IMR-90 (cell line): Measurements from ENCODE around the gene STARD13. TPM values are rescaled to one million over a fixed set of nuclear protein-coding genes. Genes with fewer than 3 reads are reported as not detected.

Experiments used
- ATAC-seq: fragments of 200-7000 bp; cut with Tn5 transposase; 2 replicates; pipeline ENCODE4 v1.9.1; 2020; ENCODE audit warnings: low read depth, mild to moderate bottlenecking, moderate library complexity
- BruUV-seq: library from RNA; stranded (reverse); fragments of 400-500 nt; replicated peaks from 2 replicates; lab custom pipeline; 2021; lab: Mats Ljungman, UMichigan
- CTCF ChIA-PET: fragments of 300-600 bp; formaldehyde crosslinking; extraction: SDS; loops from one replicate; lab custom pipeline; 2021; ENCODE audit warnings: antibody characterized with exemption; lab: Yijun Ruan, JAX
- POLR2A ChIA-PET: fragments of 300-600 bp; sonication (Branson Sonifier 250); formaldehyde crosslinking; loops from one replicate; lab custom pipeline; 2022; ENCODE audit warnings: antibody characterized with exemption; ENCODE audit not compliant: unreplicated experiment; lab: Charles Lee
- DNase-seq: peaks from one replicate; pipeline ENCODE4 v3.0.0; 2013
- H2AFZ ChIP-seq: replicated peaks from 2 replicates; pipeline ENCODE3; 2013; ENCODE audit warnings: low read length, mild to moderate bottlenecking; ENCODE audit not compliant: poor library complexity
- H2AK5ac ChIP-seq: 2 replicates; pipeline ENCODE4 v1.6.1; 2013; ENCODE audit warnings: low read depth, low read length, inconsistent platforms
- H2AK9ac ChIP-seq: replicated peaks from 2 replicates; pipeline ENCODE3; 2013; ENCODE audit warnings: mild to moderate bottlenecking, low read depth, low read length, moderate library complexity; ENCODE audit not compliant: poor library complexity
- H2BK120ac ChIP-seq: 2 replicates; pipeline ENCODE4 v1.6.1; 2013; ENCODE audit warnings: low read depth, low read length, inconsistent platforms
- H2BK15ac ChIP-seq: 3 replicates; pipeline ENCODE4 v1.6.1; 2013; ENCODE audit warnings: low read depth, low read length, inconsistent platforms
- H2BK20ac ChIP-seq: 2 replicates; pipeline ENCODE4 v1.6.1; 2013; ENCODE audit warnings: low read depth, mild to moderate bottlenecking, inconsistent platforms, low read length, moderate library complexity
- H2BK5ac ChIP-seq: 2 replicates; pipeline ENCODE4 v1.6.1; 2013; ENCODE audit warnings: mild to moderate bottlenecking, low read depth, low read length, inconsistent platforms; ENCODE audit not compliant: poor library complexity, severe bottlenecking
- H3K14ac ChIP-seq: replicated peaks from 2 replicates; pipeline ENCODE4 v1.6.1; 2013; ENCODE audit warnings: low read depth, low read length, inconsistent platforms
- H3K18ac ChIP-seq: 2 replicates; pipeline ENCODE4 v1.6.1; 2013; ENCODE audit warnings: low read depth, low read length, control low read depth
- H3K23ac ChIP-seq: 2 replicates; pipeline ENCODE4 v1.6.1; 2013; ENCODE audit warnings: low read depth, low read length, inconsistent platforms
- H3K27ac ChIP-seq: 2 replicates; pipeline ENCODE4 v1.5.1; 2013; ENCODE audit warnings: mild to moderate bottlenecking, control low read depth, low read length; ENCODE audit not compliant: insufficient read depth
- H3K27me3 ChIP-seq: 2 replicates; pipeline ENCODE4 v1.6.1; 2013; ENCODE audit warnings: low read length; ENCODE audit not compliant: control insufficient read depth, insufficient read depth
- H3K36me3 ChIP-seq: 2 replicates; pipeline ENCODE4 v1.6.1; 2013; ENCODE audit warnings: low read length, mixed read lengths; ENCODE audit not compliant: control insufficient read depth, insufficient read depth
- H3K4ac ChIP-seq: 2 replicates; pipeline ENCODE4 v1.6.1; 2013; ENCODE audit warnings: low read depth, low read length, inconsistent platforms
- H3K4me1 ChIP-seq: 2 replicates; pipeline ENCODE4 v1.6.1; 2013; ENCODE audit warnings: low read length, mixed read lengths; ENCODE audit not compliant: control insufficient read depth, insufficient read depth
- H3K4me2 ChIP-seq: 2 replicates; pipeline ENCODE4 v1.6.1; 2013; ENCODE audit warnings: low read depth, mild to moderate bottlenecking, control low read depth, low read length, moderate library complexity
- H3K4me3 ChIP-seq: 2 replicates; pipeline ENCODE4 v1.5.1; 2013; ENCODE audit warnings: low read depth, mild to moderate bottlenecking, control low read depth, low read length, moderate library complexity; ENCODE audit not compliant: insufficient read depth
- H3K56ac ChIP-seq: 2 replicates; pipeline ENCODE4 v1.6.1; 2013; ENCODE audit warnings: low read length, inconsistent platforms; ENCODE audit not compliant: insufficient read depth; ENCODE audit errors: extremely low read depth
- H3K79me1 ChIP-seq, 2 experiments: 2 replicates each; pipeline ENCODE4 v1.6.1; 2013; ENCODE audit warnings: low read length in 2 of 2, inconsistent platforms in 1 of 2, low read depth in 1 of 2
- H3K9ac ChIP-seq: 2 replicates; pipeline ENCODE4 v1.6.1; 2013; ENCODE audit warnings: low read depth, low read length, control low read depth
- H3K9me1 ChIP-seq: 2 replicates; pipeline ENCODE4 v1.6.1; 2013; ENCODE audit warnings: low read length, inconsistent platforms; ENCODE audit not compliant: insufficient read depth
- H3K9me3 ChIP-seq: 2 replicates; pipeline ENCODE4 v1.6.1; 2013; ENCODE audit warnings: low read length; ENCODE audit not compliant: control insufficient read depth, insufficient read depth
- H4K20me1 ChIP-seq: 2 replicates; pipeline ENCODE4 v1.6.1; 2013; ENCODE audit warnings: low read length, inconsistent platforms; ENCODE audit not compliant: insufficient read depth
- H4K5ac ChIP-seq: 2 replicates; pipeline ENCODE4 v1.6.1; 2013; ENCODE audit warnings: mild to moderate bottlenecking, low read depth, low read length, control low read depth
- H4K8ac ChIP-seq, 2 experiments: 2 replicates each; pipeline ENCODE4 v1.6.1; 2013; ENCODE audit warnings: low read depth in 2 of 2, low read length in 2 of 2, control low read depth in 1 of 2, inconsistent platforms in 1 of 2
- H4K91ac ChIP-seq: 2 replicates; pipeline ENCODE4 v1.6.1; 2013; ENCODE audit warnings: low read depth, low read length, inconsistent platforms; ENCODE audit not compliant: insufficient read depth
- CEBPB ChIP-seq: IDR thresholded peaks from 2 replicates; pipeline ENCODE4 v1.6.1; 2012; ENCODE audit warnings: low read depth, low read length, improper control_type of control experiment
- FOS ChIP-seq: fragments of 150-350 bp; IDR thresholded peaks from 2 replicates; pipeline ENCODE4 v1.6.1; 2016; ENCODE audit warnings: low read depth, low read length
- MAZ ChIP-seq: IDR thresholded peaks from 2 replicates; pipeline ENCODE4 v1.6.1; 2012; ENCODE audit warnings: low read depth, mild to moderate bottlenecking, low read length, improper control_type of control experiment, moderate library complexity, borderline replicate concordance
- RAD21 ChIP-seq: IDR thresholded peaks from 2 replicates; pipeline ENCODE4 v1.6.1; 2012; ENCODE audit warnings: low read length, improper control_type of control experiment
- WGBS, 2 experiments: methylation state at CpG; one replicate each; pipeline versions ENCODE4 v1.1.5 to v1.1.7; 2013; ENCODE audit warnings: missing lambda C conversion rate in 2 of 2; ENCODE audit not compliant: insufficient read length in 1 of 2; ENCODE audit errors: extremely low coverage in 2 of 2; 5-methylcytosine and 5-hydroxymethylcytosine counted together
- dilution Hi-C: fragments of 300-500 bp; cut with HindIII; formaldehyde crosslinking; loops from one replicate; pipeline ENCODE4 v1.14.3; 2018; ENCODE audit warnings: low sequenced_read_pairs; ENCODE audit not compliant: unreplicated experiment
- in situ Hi-C: fragments of 300-500 bp; cut with MboI; formaldehyde crosslinking; loops from 3 replicates; pipeline ENCODE4 v1.14.3; 2019; ENCODE audit warnings: low sequenced_read_pairs, inconsistent platforms, mixed read lengths
- intact Hi-C: fragments of 100-400 bp; cut with micrococcal nuclease; formaldehyde crosslinking; loops from 2 replicates; pipeline ENCODE4 v1.10.0; 2022
- polyA plus RNA-seq, 3 experiments: library from polyadenylated mRNA; depleted of rRNA; stranded (reverse); fragments of >200 nt; gene quantifications; 2 replicates each; pipeline ENCODE4 v1.2.3, GENCODE V29; 2012; ENCODE audit warnings: low replicate concordance in 1 of 3
- total RNA-seq: library from RNA; depleted of rRNA; stranded (reverse); fragments of >200 nt; gene quantifications from 2 replicates; pipeline ENCODE4 v1.2.3, GENCODE V29; 2012

The STARD13 gene
- total and polyA plus RNA-seq, 2 of the 4 experiments (the other 2 are of a cell fraction): 23.6 to 46.6 TPM

- no peak overlapping the region for H2AK5ac ChIP-seq
- H2BK20ac ChIP-seq: no peak overlapping the region
- no CpG with 5 or more reads among the region's 4 CpGs for WGBS, 2 experiments
- POLR2A ChIA-PET: no interaction called here
- H2BK120ac ChIP-seq: no peak overlapping the region
- H4K8ac ChIP-seq: no peak overlapping the region
- no peak overlapping the region for H3K4me2 ChIP-seq
- H3K9me1 ChIP-seq: peaks cover 18% of the 10 kb centered on the region
- no peak overlapping the region for H3K27ac ChIP-seq
- H3K27me3 ChIP-seq: no peaks in the 10 kb centered on the region
- peaks cover 17% of the 10 kb centered on the region for H3K4me1 ChIP-seq
- H4K20me1 ChIP-seq: peaks cover 11% of the 10 kb centered on the region; the same call in 1 of the 2 replicates
- no peak overlapping the region for H2BK5ac ChIP-seq
- peaks cover 36% of the 10 kb centered on the region for H3K36me3 ChIP-seq
- H3K9ac ChIP-seq: no peak overlapping the region
- no peak overlapping the region for H3K4ac ChIP-seq
- H4K5ac ChIP-seq: peak overlapping the region; percentile 32; the same call in 1 of the 2 replicates
- TF ChIP-seq CEBPB: no peak
- no peak for TF ChIP-seq FOS
- no peak for TF ChIP-seq MAZ
- no peak for TF ChIP-seq RAD21
- H2BK15ac ChIP-seq: no peak overlapping the region
- CTCF ChIA-PET: no interaction called here
- no peak overlapping the region for H3K14ac ChIP-seq
- ATAC-seq (no peak), DNase-seq (no peak)
- no peak overlapping the region for H3K56ac ChIP-seq
- peaks cover 8 to 20% of the 10 kb centered on the region in 2 experiments for H3K79me1 ChIP-seq
- H3K18ac ChIP-seq: no peak overlapping the region
- dilution Hi-C loops (no loop called here), intact Hi-C loops (no loop called here), in situ Hi-C loops (no loop called here)
- H3K4me3 ChIP-seq: no peak overlapping the region
- no TSS peak for BruUV-seq
- no peak overlapping the region for H2AFZ ChIP-seq
- no peak overlapping the region for H2AK9ac ChIP-seq
- no peak overlapping the region for H3K23ac ChIP-seq
- H3K9me3 ChIP-seq: no peaks in the 10 kb centered on the region; the same call in 1 of the 2 replicates
- H4K91ac ChIP-seq: no peak overlapping the region
Measured at GRCh38 chr13:33103457-33103856, 182.1 kb downstream of the STARD13 start.
